ENCODE measurements around the gene ITPR2. TPM values are rescaled to one million over a fixed set of nuclear protein-coding genes. Genes with fewer than 3 reads are reported as not detected.

ITPR2 gene
- total and polyA plus RNA-seq, 2 of the 13 experiments (the other 11 are each of a cell fraction or from before 2014, with no cell fraction given) = 31.9 to 81.9 TPM

DNA sequence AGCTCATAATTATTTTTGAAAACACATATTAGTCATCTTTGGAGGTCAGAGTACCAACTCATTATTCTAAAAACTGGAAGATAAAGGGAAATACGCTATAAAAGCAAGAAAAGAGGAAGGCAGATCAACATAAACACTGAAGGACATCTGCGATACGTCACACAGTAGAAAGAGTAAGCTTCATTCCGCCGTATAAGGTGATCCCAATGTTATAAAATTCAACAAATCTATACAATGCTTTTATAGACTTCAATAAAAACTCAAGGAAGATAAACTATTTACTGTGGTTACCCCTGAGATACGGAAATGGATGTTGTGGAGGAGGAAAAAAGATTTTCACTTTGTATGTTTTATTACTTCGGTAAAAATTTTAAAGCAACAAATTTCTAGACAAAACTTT is 92.6 kb downstream of the ITPR2 start (continued):
- TF ChIP-seq TCF7L2 (IDR thresholded peaks at IDR 0.05; ENCODE audit: low read depth, low read length) = no peak
- TF ChIP-seq, protein P1, sequence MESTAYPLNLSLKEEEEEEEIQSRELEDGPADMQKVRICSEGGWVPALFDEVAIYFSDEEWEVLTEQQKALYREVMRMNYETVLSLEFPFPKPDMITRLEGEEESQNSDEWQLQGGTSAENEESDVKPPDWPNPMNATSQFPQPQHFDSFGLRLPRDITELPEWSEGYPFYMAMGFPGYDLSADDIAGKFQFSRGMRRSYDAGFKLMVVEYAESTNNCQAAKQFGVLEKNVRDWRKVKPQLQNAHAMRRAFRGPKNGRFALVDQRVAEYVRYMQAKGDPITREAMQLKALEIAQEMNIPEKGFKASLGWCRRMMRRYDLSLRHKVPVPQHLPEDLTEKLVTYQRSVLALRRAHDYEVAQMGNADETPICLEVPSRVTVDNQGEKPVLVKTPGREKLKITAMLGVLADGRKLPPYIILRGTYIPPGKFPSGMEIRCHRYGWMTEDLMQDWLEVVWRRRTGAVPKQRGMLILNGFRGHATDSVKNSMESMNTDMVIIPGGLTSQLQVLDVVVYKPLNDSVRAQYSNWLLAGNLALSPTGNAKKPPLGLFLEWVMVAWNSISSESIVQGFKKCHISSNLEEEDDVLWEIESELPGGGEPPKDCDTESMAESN (CRISPR knock-in tag; conservative IDR thresholded peaks at IDR 0.05) = no peak
- TF ChIP-seq CHD2 (IDR thresholded peaks at IDR 0.05; ENCODE audit: low read depth, low read length) = no peak
- no peak for TF ChIP-seq ATM (IDR thresholded peaks at IDR 0.05; ENCODE audit: borderline replicate concordance)
- no peak for TF ChIP-seq ZNF652 (CRISPR knock-in tag; IDR thresholded peaks at IDR 0.05; ENCODE audit: borderline replicate concordance, low read depth)
- TF ChIP-seq ZFX (CRISPR knock-in tag; IDR thresholded peaks at IDR 0.05; ENCODE audit: low read depth) = no peak
- TF ChIP-seq, protein P2, sequence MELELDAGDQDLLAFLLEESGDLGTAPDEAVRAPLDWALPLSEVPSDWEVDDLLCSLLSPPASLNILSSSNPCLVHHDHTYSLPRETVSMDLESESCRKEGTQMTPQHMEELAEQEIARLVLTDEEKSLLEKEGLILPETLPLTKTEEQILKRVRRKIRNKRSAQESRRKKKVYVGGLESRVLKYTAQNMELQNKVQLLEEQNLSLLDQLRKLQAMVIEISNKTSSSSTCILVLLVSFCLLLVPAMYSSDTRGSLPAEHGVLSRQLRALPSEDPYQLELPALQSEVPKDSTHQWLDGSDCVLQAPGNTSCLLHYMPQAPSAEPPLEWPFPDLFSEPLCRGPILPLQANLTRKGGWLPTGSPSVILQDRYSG (CRISPR knock-in tag; IDR thresholded peaks at IDR 0.05) = no peak
- TF ChIP-seq ZNF382 (CRISPR knock-in tag; IDR thresholded peaks at IDR 0.05; ENCODE audit: borderline replicate concordance) = no peak
- no peak for TF ChIP-seq TEAD3 (CRISPR knock-in tag; optimal IDR thresholded peaks at IDR 0.05; ENCODE audit: borderline replicate concordance)
- TF ChIP-seq, protein P3, sequence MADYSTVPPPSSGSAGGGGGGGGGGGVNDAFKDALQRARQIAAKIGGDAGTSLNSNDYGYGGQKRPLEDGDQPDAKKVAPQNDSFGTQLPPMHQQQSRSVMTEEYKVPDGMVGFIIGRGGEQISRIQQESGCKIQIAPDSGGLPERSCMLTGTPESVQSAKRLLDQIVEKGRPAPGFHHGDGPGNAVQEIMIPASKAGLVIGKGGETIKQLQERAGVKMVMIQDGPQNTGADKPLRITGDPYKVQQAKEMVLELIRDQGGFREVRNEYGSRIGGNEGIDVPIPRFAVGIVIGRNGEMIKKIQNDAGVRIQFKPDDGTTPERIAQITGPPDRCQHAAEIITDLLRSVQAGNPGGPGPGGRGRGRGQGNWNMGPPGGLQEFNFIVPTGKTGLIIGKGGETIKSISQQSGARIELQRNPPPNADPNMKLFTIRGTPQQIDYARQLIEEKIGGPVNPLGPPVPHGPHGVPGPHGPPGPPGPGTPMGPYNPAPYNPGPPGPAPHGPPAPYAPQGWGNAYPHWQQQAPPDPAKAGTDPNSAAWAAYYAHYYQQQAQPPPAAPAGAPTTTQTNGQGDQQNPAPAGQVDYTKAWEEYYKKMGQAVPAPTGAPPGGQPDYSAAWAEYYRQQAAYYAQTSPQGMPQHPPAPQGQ (CRISPR knock-in tag; IDR thresholded peaks at IDR 0.05; ENCODE audit: borderline replicate concordance) = no peak
